ENCODE results near the gene MITD1.

DNA sequence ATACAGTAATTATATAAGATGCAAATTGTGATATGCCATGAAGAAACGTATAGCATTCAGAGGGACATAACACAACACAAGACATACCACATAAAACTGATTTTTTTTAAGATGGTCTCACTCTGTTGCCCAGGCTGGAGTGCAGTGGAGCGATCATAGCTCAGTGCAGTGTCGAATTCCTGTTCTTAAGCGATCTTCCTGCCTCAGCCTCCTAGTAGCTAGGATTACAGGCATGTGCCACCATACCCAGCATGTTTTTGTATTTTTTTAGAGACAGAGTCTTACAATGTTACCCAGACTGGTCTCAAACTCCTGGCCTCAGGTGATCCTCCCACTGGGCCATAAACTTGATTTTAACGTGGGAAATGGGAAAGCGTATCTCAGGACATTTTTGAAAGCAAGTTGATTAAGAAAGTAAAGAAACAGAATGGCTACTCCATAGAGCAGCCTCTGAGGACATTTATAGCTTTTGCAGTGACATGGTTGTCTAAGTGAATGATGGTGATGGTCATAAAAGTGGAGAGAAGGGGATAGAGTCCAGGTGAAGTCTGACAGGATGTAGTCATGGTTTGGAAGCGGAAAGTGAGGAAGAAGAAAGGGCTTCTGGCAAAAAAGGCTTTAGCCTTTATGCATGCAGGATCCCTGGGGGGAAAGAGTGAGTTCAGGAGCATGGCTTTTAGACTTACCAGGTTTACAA lies 28.5 kb downstream of the MITD1 start:
- TF ChIP-seq POLR2A (IDR thresholded peaks at IDR 0.05) (no peak), EP300 (IDR thresholded peaks at IDR 0.05) (no peak), CTCF (IDR thresholded peaks at IDR 0.05) (no peak), POLR2AphosphoS5 (IDR thresholded peaks at IDR 0.05) (no peak)

Measured in gastroesophageal sphincter (tissue), 3 donors.